Subcutaneous preadipocyte (primary cell): ENCODE data around the gene ACBD5. TPM values are rescaled to one million over a fixed set of nuclear protein-coding genes. Genes with fewer than 3 reads are reported as not detected.

Experiments used
- small RNA-seq: library from RNA; depleted of rRNA; stranded (forward); fragments of <200 nt; gene quantifications from one replicate; pipeline ENCODE3, GENCODE V24; 2012
- total RNA-seq: library from RNA; depleted of rRNA; stranded (reverse); fragments of >200 nt; gene quantifications from 2 replicates; pipeline ENCODE4 v1.2.3, GENCODE V29; 2012

ACBD5 gene
- total RNA-seq = 14.0 and 16.0 TPM in 2 replicates

DNA sequence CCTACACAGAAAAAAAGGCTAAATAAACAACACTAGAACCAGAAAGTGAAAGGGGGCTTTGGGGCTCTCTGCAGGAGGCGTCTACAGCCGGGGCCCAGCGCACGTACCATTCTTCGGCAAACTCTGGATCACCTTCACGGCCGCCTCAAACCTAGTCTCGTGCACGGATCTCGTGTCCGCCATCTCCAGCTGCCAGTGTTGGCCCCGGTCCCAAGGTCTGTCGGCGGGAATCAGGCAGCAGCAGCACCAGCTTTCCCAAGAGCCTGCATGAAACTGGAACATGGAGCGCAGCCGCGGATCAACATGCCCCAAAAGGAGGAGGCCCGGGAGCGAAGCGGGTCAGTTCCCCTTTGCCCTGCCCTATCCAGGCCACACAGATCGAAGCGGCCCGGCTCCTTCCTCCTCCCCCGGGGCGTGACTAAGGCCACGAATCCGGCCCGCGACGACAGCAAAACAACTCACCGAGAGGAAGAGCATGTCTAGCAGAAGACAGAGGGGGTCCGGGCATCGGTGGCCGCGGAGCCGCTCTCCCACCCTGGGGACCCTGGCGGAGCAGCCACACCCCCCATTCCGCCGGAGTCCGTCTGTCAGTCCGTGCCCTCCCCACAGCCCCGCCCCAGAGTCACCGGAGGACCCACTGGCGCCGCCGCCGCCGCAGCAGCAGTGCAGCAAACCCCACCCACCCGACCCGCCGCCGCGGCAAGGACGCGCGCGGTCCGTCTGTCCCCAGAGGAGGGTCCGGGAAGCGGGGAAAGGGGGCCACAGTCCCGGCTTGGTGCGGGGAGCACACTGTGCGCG lies at the start of gene ACBD5:
ACBD5 (minus strand) TSS at position 586 of the 798 bp plus-strand sequence; CDS start at position 477, 109 bp downstream.

DNA sequence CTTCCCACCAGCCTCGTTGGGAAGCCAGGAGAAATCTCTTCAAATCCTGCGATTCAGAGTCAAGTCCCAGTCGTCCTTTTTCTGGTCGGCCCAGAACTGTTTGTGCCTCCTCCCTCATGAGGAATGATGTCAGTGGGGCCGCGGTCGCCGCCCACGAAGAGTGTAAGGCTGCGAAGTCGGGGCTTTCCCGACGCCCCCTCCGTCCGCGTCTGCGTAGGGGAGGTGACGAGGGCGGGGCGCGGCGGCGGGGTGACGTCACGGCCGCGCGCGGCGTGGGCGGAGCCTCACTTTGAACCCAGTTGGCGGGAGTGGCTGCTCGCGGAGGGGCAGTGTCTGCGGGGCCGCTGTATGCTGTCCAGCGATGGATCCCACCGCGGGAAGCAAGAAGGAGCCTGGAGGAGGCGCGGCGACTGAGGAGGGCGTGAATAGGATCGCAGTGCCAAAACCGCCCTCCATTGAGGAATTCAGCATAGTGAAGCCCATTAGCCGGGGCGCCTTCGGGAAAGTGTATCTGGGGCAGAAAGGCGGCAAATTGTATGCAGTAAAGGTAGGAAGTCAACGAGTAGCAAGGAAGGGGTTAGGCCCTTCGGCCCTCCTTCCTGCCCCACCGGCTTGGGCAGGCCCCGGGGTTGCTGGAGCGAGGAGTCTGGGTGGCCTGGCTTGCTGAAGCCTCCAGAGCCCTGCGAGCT lies 85.4 kb downstream of the ACBD5 start, which contains the start of gene MASTL:
MASTL (plus strand) TSS at position 287 of the 689 bp plus-strand sequence; CDS start at position 362, 75 bp downstream.

Small RNAs within 50 kb of the gene (small RNA-seq; reads per million reads assigned to genes)
- gene RNU2-24P (0.85 reads per million, percentile 51 among the genes with 10 or more reads in this experiment), gene RNU7-12P (not detected)

Other genes with a start within 250 kb of the ACBD5 start
- gene ANKRD26, start 140.3 kb downstream of the ACBD5 start, total RNA-seq = 7.3 and 12.7 TPM in 2 replicates
- 73.1 and 88.0 TPM in 2 replicates for gene YME1L1, start 86.4 kb downstream of the ACBD5 start, total RNA-seq
- gene MASTL, start 85.4 kb downstream of the ACBD5 start, total RNA-seq = 14.7 and 22.7 TPM in 2 replicates